Measurements from ENCODE around the gene AUNIP. TPM values are rescaled to one million over a fixed set of nuclear protein-coding genes. Genes with fewer than 3 reads are reported as not detected.

Gene AUNIP
- polyA plus RNA-seq, 1 of the 3 experiments (the other 2 are of a cell fraction) = 1.9 TPM

- ChIA-PET POLR2A (no interaction called here), CTCF (interaction anchor here (13.3 kb wide), 1 partner anchor 101 kb away, joined by 344 read pairs; the partner anchor contains the start of gene PAFAH2)
- Histone ChIP-seq H4K20me1 (ENCODE audit: insufficient read depth) (peaks cover 19% of the 10 kb centered on the region; the same call in 1 of the 2 replicates), H3K4me1 (ENCODE audit: control insufficient read depth in 1 of 2, insufficient read depth in 2 of 2, low read depth in 1 of 2, low read length in 1 of 2) (peaks cover 23 to 26% of the 10 kb centered on the region in 2 experiments), H3K4me2 (no peak overlapping the region), H3K27me3 (ENCODE audit: insufficient read depth) (no peaks in the 10 kb centered on the region), H3K79me2 (ENCODE audit: insufficient read depth) (peaks cover 73% of the 10 kb centered on the region), H3K36me3 (replicated peaks in 1 of 2; ENCODE audit: control insufficient read depth in 1 of 2, insufficient read depth in 2 of 2, low read length in 1 of 2) (peaks cover 50 to 61% of the 10 kb centered on the region in 2 experiments), H3K9me3 (no peaks in the 10 kb centered on the region), H3K27ac (ENCODE audit: low read depth in 2 of 2, low read length in 1 of 2) (no peak overlapping the region; a peak in 1 of 4 replicates), H3K4me3 (ENCODE audit: low read depth in 2 of 2, low read length in 1 of 2) (no peak overlapping the region), H3K9ac (no peak overlapping the region), H2AFZ (ENCODE audit: low read depth) (no peak overlapping the region), H3F3A (replicated peaks; ENCODE audit: insufficient read depth) (peaks cover 51% of the 10 kb centered on the region), H3K9me2 (no peaks in the 10 kb centered on the region)
- no peak for DNase-seq
- TF ChIP-seq USF2 (IDR thresholded peaks at IDR 0.05; ENCODE audit: borderline replicate concordance, low read depth, low read length) = no peak
- no peak for TF ChIP-seq RCOR1 (IDR thresholded peaks at IDR 0.05; ENCODE audit: low read length)
- no peak for TF ChIP-seq TEAD4 (IDR thresholded peaks at IDR 0.05; ENCODE audit: borderline replicate concordance, insufficient read depth)
- no peak for TF ChIP-seq RAD21 (IDR thresholded peaks at IDR 0.05; ENCODE audit: low read length)
- 95% methylated on average over 6 of the region's 6 CpGs for WGBS (ENCODE audit: low lambda C conversion rate)
These were observed 40.5 kb upstream of the AUNIP start for GRCh38 chr1:25899792-25900191.

- POLR2A ChIA-PET = no interaction called here
- Histone ChIP-seq H3K4me3 (ENCODE audit: low read depth in 2 of 2, low read length in 1 of 2) (no peak overlapping the region), H3F3A (replicated peaks; ENCODE audit: insufficient read depth) (peaks cover 48% of the 10 kb centered on the region), H3K4me2 (no peak overlapping the region), H2AFZ (ENCODE audit: low read depth) (no peak overlapping the region), H3K36me3 (replicated peaks in 1 of 2; ENCODE audit: control insufficient read depth in 1 of 2, insufficient read depth in 2 of 2, low read length in 1 of 2) (peaks cover 57 to 59% of the 10 kb centered on the region in 2 experiments), H3K9ac (no peak overlapping the region), H3K9me2 (no peaks in the 10 kb centered on the region), H3K27ac (ENCODE audit: low read depth in 2 of 2, low read length in 1 of 2) (no peak overlapping the region; a peak in 1 of 4 replicates), H4K20me1 (ENCODE audit: insufficient read depth) (peaks cover 8% of the 10 kb centered on the region; the same call in 1 of the 2 replicates), H3K9me3 (no peaks in the 10 kb centered on the region), H3K4me1 (ENCODE audit: control insufficient read depth in 1 of 2, insufficient read depth in 2 of 2, low read depth in 1 of 2, low read length in 1 of 2) (peaks cover 17 to 20% of the 10 kb centered on the region in 2 experiments), H3K27me3 (ENCODE audit: insufficient read depth) (no peaks in the 10 kb centered on the region), H3K79me2 (ENCODE audit: insufficient read depth) (peaks cover 73% of the 10 kb centered on the region)
- CTCF ChIA-PET = interaction anchor here (0.6 to 13.3 kb wide), 5 partner anchors 28 to 205 kb away, joined by 3 to 344 read pairs (median 3); partner anchors contain the start of gene PAFAH2
- WGBS (ENCODE audit: low lambda C conversion rate) = 89% methylated on average over 10 of the region's 11 CpGs
- TF ChIP-seq REST (IDR thresholded peaks at IDR 0.05; ENCODE audit: low read depth, low read length) = no peak
- no peak for TF ChIP-seq IRF3 (IDR thresholded peaks at IDR 0.05; ENCODE audit: low read depth, low read length)
- TF ChIP-seq USF2 (IDR thresholded peaks at IDR 0.05; ENCODE audit: borderline replicate concordance, low read depth, low read length) = no peak
- 0 out of 2 replicates have a peak, but pooled peaks have one; percentile 13 for TF ChIP-seq POLR2AphosphoS5 (IDR thresholded peaks at IDR 0.05; ENCODE audit: low read depth, low read length)
- no peak for TF ChIP-seq NFIC (IDR thresholded peaks at IDR 0.05; ENCODE audit: borderline replicate concordance)
- TF ChIP-seq RCOR1 (IDR thresholded peaks at IDR 0.05; ENCODE audit: low read length) = no peak
- TF ChIP-seq MEF2A (IDR thresholded peaks at IDR 0.05; ENCODE audit: borderline replicate concordance, low read depth) = no peak
- DNase-seq = no peak
These were observed 39.2 kb upstream of the AUNIP start for GRCh38 chr1:25898223-25899015.
